HG02938 (cell line): ENCODE results near the gene MRPS21.

Source experiments
- ATAC-seq: cut with Tn5 transposase; IDR thresholded peaks from one replicate; pipeline ENCODE4 v1.9.1; 2021; ENCODE audit warnings: mild to moderate bottlenecking, moderate library complexity; ENCODE audit not compliant: unreplicated experiment

MRPS21 gene

DNA sequence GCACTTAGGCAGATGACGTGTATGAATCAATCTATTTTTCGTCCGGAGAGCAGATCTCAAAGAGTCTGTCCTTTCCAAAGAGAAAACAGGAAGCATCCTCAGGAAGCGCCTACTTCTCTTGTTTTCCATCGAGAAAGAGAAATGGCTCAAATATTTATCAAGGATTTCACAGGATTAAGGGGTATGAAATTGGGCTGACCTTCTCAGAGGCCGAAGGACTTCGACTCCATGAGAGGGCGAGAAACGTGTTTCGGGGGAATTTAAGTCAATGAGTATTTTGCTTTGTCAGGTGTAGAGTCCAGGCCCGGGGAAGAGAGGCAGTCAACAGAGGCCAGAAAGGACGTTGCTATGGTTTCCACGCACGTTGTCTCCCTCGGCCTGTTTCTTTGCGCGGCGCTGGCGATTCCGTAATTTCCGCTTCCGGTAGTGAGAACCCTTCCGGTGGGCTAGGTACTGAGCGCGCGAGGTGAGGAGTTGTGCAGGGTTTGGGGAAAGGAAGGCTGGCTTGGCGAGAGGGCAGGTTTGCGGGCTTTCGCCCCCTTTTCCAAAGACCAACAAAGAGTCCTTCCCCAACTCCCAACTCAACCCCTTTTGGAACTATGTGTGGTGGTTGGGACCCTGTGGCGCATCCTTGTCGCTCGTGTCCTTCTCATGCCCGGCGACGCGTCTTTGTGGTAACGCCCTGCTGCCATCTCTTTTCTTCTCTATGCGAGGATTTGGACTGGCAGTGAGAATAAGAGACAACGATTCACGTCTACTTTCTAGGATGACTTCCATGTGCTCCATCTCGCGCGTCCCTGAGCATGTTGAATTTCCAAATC lies at the start of gene MRPS21:
Gene MRPS21, plus strand, starts transcription at position 429 of the 821 bp plus-strand sequence. CDS start 506 bp downstream, outside the sequence.
- peak; percentile 96 for ATAC-seq

DNA sequence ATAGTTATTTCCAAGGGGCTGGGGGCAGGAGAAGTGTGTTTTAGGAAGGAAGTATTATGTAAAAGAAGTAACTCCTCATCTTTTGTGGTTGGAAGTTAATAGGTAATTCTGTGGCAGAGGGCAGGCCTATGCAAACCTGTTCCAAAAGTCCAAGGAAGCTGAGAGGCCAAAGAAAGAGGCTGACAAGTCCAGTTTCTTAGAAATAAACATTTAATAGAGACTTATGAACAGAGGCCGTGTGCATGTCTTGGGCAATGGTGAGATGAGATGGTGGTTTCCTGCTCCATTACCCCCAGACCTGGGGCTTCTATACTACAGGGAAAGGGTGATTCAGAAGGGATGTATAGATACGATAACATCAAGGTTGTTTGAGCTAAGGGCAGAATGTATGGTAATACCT lies 43.7 kb upstream of the MRPS21 start:
- ATAC-seq: no peak

DNA sequence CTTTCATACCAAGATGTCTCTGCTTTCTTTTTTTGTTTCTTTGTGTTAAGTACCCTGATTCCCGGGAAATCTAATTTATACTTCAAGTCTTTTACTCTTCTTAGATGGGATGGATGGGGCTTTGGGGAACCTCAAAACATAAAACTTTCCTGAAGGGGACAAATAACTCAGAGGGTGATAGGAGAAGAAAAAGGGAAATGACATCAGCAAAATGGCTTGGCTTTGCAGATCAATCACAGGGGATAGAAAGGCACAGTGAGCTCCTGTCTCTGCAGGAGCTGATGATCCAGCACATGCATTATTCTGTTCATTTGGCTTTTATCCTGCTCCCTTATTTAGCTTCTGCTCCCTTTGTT lies 37.5 kb upstream of the MRPS21 start:
- no peak for ATAC-seq

DNA sequence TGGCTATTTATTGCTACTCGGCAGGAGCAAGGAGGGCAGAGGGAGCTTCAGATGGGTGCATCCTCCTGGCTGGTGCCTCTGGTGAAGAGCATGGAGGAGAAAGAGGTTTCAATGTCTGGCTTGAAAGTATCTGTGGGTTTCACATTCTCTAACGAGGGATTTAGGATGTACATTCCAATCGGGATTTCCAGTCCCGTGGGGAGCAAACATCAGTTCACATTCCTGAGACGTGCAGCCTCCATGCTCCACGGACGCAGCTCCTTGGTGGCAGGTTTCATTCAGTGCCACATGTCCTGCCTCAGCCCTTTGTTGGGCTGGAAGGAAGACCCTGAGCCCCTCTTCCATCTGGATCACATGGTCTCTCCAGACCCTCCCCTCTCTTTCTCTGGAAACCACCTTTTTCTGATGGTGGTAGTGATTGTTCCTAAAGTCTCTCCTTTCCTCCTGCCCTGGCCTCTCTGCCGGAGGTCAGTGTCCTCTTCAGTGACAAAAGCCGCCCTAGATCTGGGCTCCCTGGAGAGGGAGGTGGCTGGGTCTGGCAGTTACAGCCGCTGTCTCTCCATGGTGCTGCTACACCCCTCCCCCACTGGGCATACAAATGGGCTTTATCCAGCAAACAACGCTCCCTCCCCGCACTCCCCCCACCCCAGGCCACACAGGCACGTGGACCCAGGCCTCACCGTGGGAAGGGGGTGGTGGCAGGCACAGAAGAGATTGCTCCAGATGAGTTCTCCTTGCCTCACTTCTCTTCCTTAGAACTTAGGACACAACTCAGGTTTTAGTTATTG lies 36.9 kb upstream of the MRPS21 start:
- no peak for ATAC-seq

DNA sequence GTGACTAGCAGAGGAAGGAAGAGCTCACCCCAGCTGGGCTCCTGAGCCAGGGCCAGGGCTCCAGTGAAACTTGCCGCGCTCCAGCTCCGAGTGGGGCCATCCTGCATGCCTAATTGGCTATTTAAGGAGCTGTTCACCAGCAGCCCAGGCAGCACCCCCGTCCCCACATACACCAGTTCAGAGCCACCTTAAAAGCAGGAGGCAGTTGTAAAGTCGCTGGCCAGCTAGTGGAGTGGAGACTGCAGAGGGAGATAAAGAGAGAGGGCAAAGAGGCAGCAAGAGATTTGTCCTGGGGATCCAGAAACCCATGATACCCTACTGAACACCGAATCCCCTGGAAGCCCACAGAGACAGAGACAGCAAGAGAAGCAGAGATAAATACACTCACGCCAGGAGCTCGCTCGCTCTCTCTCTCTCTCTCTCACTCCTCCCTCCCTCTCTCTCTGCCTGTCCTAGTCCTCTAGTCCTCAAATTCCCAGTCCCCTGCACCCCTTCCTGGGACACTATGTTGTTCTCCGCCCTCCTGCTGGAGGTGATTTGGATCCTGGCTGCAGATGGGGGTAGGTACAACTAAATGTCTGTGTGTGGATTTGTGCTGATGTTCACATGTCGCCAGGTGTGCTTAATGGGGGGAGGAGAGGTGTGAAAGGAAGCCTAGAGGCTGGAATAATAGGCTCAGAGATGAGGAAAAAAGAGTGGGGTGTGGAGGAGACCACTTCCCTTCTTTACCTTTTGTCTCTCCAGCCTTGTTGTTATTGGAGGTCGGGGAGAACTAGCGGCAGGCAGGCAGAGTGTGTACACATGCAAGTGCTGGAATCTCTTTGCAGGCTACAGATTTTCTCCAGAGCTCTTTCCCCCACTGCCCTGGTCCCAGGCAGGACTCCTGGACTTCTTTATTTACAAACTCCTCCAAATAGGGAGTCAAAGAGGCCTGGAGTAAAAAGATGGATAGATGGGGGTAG lies 35.8 kb upstream of the MRPS21 start, which contains the start of gene CA14:
Gene CA14, plus strand, starts transcription at position 151 of the 962 bp plus-strand sequence. Its CDS starts 355 bp downstream, at position 506.
- ATAC-seq: no peak

DNA sequence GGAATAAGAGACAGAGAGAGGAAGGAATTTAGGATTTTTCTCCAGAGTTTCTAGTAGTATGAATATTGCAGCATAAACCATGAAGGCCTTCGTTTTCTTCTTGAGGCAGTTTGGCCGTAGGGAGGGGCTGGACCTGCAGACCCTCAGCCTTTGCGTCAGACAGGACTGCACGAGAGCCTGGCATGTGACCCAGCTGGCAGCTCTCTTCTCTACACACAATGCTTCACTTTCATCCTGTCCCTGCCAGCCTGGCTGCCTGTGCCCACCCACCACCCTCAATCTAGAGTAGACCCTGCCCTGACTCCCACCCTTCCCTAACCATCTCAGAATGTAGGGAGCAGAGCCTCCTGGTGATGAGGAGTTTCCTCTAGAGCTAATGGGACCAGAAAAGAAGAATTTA lies 34.4 kb upstream of the MRPS21 start:
- no peak for ATAC-seq

DNA sequence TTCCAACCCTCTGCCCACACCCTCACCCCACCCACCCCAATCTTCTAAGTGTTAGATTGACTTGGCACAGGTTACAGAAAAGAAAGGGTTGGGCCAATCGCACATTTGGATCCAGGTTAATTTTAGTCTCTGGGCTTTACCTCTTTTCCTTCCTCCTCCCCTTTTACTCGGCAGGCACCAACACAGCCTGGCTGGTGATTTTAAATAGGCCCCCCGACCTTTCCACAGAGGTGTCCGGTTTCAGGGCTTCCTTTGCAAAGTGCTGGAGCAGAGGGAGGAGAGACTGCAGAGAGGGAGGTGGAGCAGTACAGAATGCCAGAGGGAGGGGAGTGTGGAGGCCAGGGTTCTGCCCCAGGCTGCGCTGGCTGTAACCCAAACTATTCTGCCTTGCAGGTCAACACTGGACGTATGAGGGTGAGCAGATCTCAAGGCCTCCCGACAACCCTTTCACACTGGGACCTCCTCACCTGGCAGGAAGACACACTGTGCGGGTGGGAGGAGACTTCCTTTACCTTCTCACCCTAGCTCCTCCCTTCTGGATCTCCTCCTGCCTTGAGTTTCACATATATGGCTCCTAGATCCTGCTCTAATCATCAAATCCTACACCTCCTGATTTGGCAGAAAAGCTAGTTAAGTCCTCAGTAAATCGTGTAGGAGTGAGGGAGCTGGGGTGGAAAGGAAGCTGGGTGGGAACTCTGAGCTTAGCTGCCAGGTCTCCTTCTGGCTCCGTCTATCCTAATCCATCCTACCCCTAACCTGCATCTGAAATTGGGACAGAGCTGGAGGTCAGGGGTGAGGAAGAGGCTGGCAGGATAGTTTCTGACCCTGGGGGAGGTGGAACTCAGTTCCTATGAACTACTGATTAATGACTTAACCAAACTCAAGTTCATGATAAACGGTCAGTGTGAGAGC lies 33.6 kb upstream of the MRPS21 start:
- no peak for ATAC-seq

DNA sequence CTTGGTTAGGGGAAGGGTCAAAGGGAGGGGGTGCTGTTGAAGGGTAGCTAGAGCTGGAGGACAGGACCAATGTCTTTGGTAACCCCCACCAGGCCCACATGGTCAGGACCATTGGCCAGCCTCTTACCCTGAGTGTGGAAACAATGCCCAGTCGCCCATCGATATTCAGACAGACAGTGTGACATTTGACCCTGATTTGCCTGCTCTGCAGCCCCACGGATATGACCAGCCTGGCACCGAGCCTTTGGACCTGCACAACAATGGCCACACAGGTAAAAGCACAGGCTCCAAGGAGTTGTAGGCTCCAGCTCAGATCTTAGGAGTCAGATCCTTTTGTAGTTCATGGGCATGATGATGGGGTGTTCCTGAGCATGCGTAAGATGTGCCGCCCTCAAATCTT lies 32.3 kb upstream of the MRPS21 start:
- no peak for ATAC-seq

DNA sequence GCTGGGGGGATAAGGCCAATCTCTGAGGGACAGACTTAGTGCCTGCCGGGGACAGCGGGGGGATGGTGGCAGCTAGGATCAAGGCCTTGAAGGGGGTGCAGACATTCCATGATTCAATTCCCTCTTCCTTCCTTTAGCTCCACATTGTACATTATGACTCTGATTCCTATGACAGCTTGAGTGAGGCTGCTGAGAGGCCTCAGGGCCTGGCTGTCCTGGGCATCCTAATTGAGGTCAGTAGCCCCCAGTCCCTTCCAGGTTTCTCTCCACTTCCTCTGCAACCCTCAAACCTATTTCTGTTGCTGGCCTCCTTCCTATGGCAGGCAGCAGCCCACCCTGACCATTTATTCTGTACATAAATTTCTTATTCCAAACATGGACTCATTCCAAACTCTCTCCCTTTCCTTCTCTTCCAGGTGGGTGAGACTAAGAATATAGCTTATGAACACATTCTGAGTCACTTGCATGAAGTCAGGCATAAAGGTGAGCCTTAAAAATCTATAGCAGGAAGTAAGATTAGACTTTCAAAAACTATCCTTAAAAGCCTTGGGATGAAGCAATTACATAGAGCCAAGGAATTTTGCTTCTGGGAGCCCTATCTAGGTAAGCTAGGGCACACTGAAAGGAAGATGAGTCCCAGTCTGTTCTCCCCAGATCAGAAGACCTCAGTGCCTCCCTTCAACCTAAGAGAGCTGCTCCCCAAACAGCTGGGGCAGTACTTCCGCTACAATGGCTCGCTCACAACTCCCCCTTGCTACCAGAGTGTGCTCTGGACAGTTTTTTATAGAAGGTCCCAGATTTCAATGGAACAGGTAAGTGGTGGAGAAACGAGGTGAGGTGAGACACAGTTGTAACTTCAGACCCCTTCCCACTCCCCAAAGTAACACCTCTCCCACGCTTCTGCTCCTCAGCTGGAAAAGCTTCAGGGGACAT lies 31.0 kb upstream of the MRPS21 start:
- ATAC-seq: no peak

DNA sequence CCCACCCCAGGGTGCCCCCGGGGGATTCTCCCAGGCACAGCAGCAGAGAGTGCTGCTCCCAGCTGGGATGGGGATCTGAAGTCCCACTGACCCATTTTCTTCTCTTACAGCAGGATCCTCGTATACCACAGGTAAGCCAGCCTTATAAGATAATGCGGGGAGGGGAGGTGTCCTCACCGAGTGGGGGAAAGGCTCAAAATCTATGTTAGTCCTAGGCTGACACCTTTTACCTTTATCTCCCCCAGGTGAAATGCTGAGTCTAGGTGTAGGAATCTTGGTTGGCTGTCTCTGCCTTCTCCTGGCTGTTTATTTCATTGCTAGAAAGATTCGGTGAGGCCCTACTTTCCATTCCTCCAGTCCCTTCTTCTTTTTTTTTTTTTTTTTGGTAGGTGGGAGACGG lies 30.1 kb upstream of the MRPS21 start:
- ATAC-seq: no peak

DNA sequence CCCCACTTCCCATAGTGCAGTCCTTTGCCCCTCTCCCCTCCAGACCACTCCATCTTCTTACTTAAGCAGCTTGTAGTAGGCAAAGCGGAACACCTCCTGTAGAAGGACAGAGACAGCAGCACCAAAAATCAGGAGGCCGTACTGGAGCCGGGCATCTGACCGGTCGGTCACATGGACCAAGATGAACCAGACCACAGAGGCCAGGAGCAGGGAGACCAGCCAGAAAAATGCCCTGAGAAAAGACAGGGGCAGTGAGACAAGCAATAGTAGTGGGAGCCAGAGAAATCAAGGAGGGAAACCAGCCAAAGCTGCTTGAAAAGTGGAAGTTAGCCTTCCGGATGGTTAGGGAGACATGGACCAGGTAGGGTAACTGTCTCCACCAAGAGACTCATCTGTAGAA lies 25.8 kb upstream of the MRPS21 start:
- no peak for ATAC-seq

DNA sequence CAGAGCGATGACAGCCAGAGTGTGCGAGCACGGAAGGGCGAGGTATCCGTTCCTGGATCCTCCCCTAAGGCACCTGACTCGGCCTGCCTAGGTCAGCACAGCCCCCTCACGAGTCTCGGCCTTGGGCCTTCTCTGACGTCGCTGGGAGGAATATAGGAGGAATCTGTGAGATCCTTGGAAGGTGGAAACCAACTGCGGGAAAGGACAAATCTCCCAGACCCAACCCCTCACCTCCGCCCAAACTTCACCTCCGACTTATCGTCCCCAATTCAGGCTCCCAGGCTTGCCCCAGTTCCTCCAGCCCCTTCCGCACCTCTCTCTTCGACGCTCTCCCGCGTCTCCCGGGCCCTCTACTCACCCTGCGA lies 25.3 kb upstream of the MRPS21 start:
- peak; percentile 16 for ATAC-seq

DNA sequence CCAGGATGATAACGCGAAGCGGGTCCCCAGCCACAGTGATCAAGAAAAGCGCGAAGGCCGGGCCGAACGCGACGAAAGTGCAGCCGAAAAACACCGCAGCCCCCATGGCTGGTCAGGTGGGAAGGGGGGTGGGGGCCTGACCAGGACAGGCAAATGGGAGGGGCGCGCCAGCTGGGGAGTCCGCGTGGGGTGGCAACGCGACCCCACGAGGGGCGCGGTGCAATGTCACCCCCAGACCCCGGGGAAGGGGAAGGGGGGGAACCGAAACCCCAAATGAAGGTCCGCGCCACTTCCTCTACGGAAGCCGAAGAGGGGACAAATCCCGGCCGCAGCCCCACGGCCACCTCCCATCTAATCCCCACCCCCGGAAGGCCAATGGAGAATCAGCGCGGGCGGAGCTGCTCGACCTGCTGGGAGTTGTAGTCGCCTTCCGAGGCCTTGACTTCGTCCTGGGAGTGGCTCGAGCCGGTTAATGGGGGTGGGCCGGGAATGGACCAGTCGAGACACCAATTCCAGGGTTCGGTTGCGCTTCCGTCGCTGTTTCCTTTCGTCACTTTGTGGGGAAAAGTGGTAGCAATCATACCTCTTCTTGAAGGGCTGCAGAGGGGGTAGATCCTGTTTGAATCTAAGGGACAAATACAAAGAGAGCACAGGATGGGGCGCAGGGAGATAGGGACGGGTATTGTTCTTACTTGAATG lies 24.8 kb upstream of the MRPS21 start, which contains the start of gene APH1A:
Gene APH1A, minus strand, starts transcription at position 312 of the 699 bp plus-strand sequence. Its CDS starts 206 bp downstream, at position 106.
- peak; percentile 77 for ATAC-seq

DNA sequence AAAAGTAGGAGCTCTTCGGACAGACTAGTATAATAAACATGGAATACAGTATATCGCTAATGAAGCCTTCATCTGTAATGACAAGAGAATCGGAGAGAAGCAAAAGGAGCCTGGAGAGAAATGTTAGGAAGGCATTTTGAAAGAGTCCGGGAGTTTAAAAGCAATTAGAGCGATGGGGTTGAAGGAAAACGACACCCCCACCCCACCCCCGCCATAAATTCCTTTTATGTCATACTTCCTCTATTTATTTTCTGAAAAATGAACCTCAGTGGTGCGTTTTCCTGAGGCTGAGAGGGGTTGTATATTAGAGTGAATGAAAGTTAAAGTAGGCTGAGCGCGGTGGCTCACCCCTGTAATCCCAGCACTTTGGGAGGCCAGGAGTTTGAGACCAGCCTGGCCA lies 24.2 kb upstream of the MRPS21 start:
- ATAC-seq: no peak

DNA sequence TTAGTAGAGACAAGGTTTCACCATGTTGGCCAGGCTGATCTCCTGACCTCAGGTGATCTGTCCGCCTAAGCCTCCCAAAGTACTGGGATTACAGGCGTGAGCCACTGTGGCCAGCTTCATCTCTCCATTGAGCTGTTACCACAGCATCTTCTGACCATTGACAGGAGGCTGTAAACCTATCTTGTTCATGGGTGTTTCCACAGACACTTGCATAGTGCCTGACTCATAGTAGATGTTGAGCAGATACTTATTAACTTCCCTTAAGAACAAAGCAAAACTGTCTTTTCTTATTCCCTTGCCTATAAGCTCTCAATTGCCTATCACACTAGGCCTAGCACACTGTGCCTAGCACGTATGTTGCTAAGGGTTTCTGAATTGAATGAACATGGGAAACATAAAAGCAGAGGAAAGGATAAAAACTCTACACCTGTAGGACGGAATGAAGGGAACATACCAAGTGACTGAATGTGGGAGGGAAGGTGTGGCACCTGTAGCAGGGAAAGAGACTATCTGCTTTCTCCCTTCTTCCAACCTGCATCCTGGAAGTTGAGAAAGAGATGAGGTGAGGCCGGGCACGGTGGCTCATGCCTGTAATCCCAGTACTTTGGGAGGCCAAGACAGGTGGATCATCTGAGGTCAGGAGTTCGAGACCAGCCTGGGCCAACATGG lies 22.2 kb upstream of the MRPS21 start:
- ATAC-seq: no peak

DNA sequence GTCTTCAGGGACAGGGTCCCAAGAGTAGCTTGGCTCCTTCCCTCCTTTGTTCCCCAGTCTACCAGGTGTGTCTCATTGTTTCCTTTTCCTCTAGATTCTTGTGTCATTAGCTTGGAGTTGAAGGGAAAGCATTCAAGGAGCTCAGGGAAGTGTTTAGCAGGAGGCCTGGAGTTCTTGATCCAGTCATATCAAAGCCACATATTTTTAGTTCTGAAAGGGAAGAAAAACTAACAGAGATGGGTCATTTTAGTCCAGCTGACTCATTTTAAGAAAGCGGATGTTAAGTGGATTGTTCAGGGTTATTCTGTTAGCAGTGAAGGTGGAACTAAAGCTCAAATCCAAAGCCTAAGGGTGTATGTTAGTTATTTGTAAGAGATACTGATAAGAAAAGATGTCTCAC lies 20.4 kb upstream of the MRPS21 start:
- no peak for ATAC-seq

DNA sequence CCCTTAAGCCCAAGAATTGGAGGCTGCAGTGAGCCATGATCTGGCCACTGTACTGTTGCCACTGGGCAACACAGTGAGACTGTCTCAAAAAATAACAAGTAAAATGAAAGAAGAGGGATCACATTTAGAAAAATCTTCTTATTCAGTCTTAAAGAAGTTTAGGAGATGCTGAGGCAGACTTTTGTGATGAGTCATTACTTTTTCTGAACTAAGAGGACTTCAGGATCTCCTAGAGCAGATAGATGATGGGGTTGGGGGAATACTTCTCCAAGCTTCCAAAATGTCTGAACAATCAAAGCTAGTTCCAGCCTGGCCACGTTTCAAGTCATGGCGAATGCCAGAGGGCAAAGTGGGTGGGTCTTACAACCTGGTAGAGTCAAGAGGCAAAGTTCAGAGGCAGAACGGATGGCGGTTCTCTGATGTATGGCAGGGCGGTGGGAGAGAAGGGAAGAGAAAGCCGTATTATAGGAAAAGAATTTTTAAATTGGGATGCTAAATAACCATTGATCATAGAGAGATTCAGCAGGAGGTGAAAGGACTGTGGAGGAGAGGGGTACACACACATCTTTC lies 13.4 kb upstream of the MRPS21 start:
- no peak for ATAC-seq
